ENCODE data around the gene CDCA7L.

GRCh38 chr7:21887779-21888178 lies 57.9 kb downstream of the CDCA7L start:
- TF ChIP-seq CTCF (IDR thresholded peaks at IDR 0.05; ENCODE audit: low read depth, low read length, poor library complexity, severe bottlenecking) (no peak), EZH2phosphoT487 (IDR thresholded peaks at IDR 0.05; ENCODE audit: borderline replicate concordance, low read length) (no peak)
